MM.1S (cell line): ENCODE measurements around the gene MYF5.

Source experiments
- DNase-seq: peaks from one replicate; pipeline ENCODE4 v3.0.0-alpha.2; 2015
- H2AFZ ChIP-seq: fragments of 300-600 bp; sonication (generic); 2 replicates; pipeline ENCODE4 v1.6.0; 2016; ENCODE audit warnings: antibody characterized with exemption, low read length
- H3F3A ChIP-seq: fragments of 300-600 bp; sonication (generic); 2 replicates; pipeline ENCODE4 v1.6.1; 2016; ENCODE audit warnings: mild to moderate bottlenecking, antibody characterized with exemption, low read length, moderate library complexity, mixed read lengths; ENCODE audit not compliant: insufficient read depth
- H3K27ac ChIP-seq: fragments of 300-600 bp; sonication (generic); 2 replicates; pipeline ENCODE4 v1.5.1; 2016; ENCODE audit warnings: mild to moderate bottlenecking, low read length
- H3K27me3 ChIP-seq: fragments of 300-600 bp; sonication (generic); replicated peaks from 2 replicates; pipeline ENCODE4 v1.6.0; 2016; ENCODE audit warnings: low read length; ENCODE audit not compliant: insufficient read depth
- H3K36me3 ChIP-seq: fragments of 300-600 bp; sonication (generic); replicated peaks from 2 replicates; pipeline ENCODE4 v1.6.1; 2016; ENCODE audit warnings: mild to moderate bottlenecking, low read length, mixed read lengths; ENCODE audit not compliant: insufficient read depth
- H3K4me1 ChIP-seq: fragments of 300-600 bp; sonication (generic); 2 replicates; pipeline ENCODE4 v1.6.1; 2016; ENCODE audit warnings: low read length, mixed read lengths
- H3K4me2 ChIP-seq: fragments of 300-600 bp; sonication (generic); 2 replicates; pipeline ENCODE4 v1.6.0; 2016; ENCODE audit warnings: low read depth, low read length
- H3K4me3 ChIP-seq: fragments of 300-600 bp; sonication (generic); 2 replicates; pipeline ENCODE4 v1.5.1; 2016; ENCODE audit warnings: low read length, mixed read lengths
- H3K79me2 ChIP-seq: fragments of 300-600 bp; sonication (generic); 2 replicates; pipeline ENCODE4 v1.6.1; 2016; ENCODE audit warnings: mixed run types, low read length, mixed read lengths
- H3K9ac ChIP-seq: fragments of 300-600 bp; sonication (generic); 2 replicates; pipeline ENCODE4 v1.6.1; 2016; ENCODE audit warnings: low read length, mixed read lengths
- H3K9me2 ChIP-seq: fragments of 300-600 bp; sonication (generic); replicated peaks from 2 replicates; pipeline ENCODE4 v1.6.1; 2016; ENCODE audit warnings: mild to moderate bottlenecking, low read length, mixed read lengths; ENCODE audit not compliant: insufficient read depth
- H3K9me3 ChIP-seq: fragments of 300-600 bp; sonication (generic); replicated peaks from 2 replicates; pipeline ENCODE4 v1.6.1; 2016; ENCODE audit warnings: mild to moderate bottlenecking, low read length, mixed read lengths; ENCODE audit not compliant: insufficient read depth
- H4K20me1 ChIP-seq: fragments of 300-600 bp; sonication (generic); 2 replicates; pipeline ENCODE4 v1.6.1; 2016; ENCODE audit warnings: mild to moderate bottlenecking, low read length, moderate library complexity, mixed read lengths; ENCODE audit not compliant: insufficient read depth
- CTCF ChIP-seq: fragments of 300-600 bp; sonication (generic); IDR thresholded peaks from 2 replicates; pipeline ENCODE4 v1.5.1; 2016; ENCODE audit warnings: antibody characterized with exemption, low read length, mixed read lengths
- EZH2 ChIP-seq: fragments of 300-600 bp; sonication (generic); optimal IDR thresholded peaks from 2 replicates; pipeline ENCODE3; 2017; ENCODE audit warnings: low read depth, mild to moderate bottlenecking, antibody characterized with exemption, low read length, mixed read lengths
- EZH2phosphoT487 ChIP-seq: fragments of 300-600 bp; sonication (generic); IDR thresholded peaks from 2 replicates; pipeline ENCODE4 v1.6.1; 2018; ENCODE audit warnings: antibody characterized with exemption, low read length

MYF5 gene

DNA sequence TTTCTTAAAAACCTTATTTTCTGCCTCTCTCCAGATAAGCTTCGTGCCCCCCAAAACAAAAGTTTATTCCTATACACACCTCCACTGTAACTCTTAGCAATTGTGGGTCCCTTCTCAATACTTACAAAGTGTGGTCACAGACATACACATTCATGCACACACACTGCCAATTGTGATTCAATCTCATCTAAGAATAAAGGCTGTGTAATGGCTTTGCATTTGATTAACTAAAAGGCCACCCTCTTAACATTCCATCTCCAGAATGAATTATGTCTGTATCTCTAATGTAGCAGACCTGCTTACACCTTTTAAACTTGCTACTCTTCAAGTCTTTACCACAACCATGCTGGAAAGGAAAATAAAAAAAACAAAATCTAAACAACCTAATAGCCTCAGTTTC, 49.5 kb downstream of the MYF5 start:
- Histone ChIP-seq H3K9me2 (no peaks in the 10 kb centered on the region), H3K4me3 (no peak overlapping the region), H4K20me1 (no peaks in the 10 kb centered on the region), H3F3A (no peaks in the 10 kb centered on the region), H2AFZ (no peak overlapping the region), H3K27ac (no peak overlapping the region), H3K27me3 (no peaks in the 10 kb centered on the region), H3K9me3 (no peaks in the 10 kb centered on the region), H3K36me3 (no peaks in the 10 kb centered on the region), H3K4me2 (no peak overlapping the region), H3K79me2 (no peaks in the 10 kb centered on the region), H3K9ac (no peak overlapping the region), H3K4me1 (no peaks in the 10 kb centered on the region)
- TF ChIP-seq CTCF (no peak), EZH2phosphoT487 (no peak)
- DNase-seq: no peak

DNA sequence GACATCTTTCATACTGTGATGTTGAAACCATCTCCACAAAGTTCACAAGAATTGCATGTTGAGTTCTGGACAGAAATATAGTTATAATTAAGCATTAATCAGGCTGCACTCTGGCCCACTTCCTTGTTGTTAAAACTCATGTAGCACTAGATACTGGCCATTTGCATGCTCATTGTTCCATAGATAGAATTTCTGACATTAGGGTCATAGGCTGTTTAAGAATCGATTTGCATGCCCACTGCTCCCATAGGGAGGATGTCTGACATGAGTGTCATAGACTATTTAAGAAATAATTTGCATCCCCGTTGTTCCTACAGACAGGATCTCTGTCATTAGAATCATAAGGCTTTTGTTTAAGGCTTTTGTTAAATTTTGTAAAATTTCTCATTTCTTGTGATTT, 50.2 kb downstream of the MYF5 start:
- TF ChIP-seq EZH2 (no peak), EZH2phosphoT487 (no peak), CTCF (no peak)
- no peaks in the 10 kb centered on the region for H3K4me1 ChIP-seq
- no peaks in the 10 kb centered on the region for H4K20me1 ChIP-seq
- no peaks in the 10 kb centered on the region for H3K79me2 ChIP-seq
- H3K9me3 ChIP-seq: no peaks in the 10 kb centered on the region
- no peak overlapping the region for H3K27ac ChIP-seq
- H3K36me3 ChIP-seq: no peaks in the 10 kb centered on the region
- H3K4me3 ChIP-seq: no peak overlapping the region
- no peak overlapping the region for H2AFZ ChIP-seq
- H3F3A ChIP-seq: no peaks in the 10 kb centered on the region
- H3K4me2 ChIP-seq: no peak overlapping the region
- no peaks in the 10 kb centered on the region for H3K27me3 ChIP-seq
- H3K9ac ChIP-seq: no peak overlapping the region
- DNase-seq: no peak
- H3K9me2 ChIP-seq: no peaks in the 10 kb centered on the region
